ENCODE data around the gene CCDC137. TPM values are rescaled to one million over a fixed set of nuclear protein-coding genes. Genes with fewer than 3 reads are reported as not detected.
A peak's percentile ranks its signal among the peaks of the same experiment; 100 is the strongest.

Gene CCDC137
- total and polyA plus RNA-seq, 2 of the 13 experiments (the other 11 are each of a cell fraction or from before 2014, with no cell fraction given) = 14.6 to 39.1 TPM

GRCh38 chr17:81666342-81667191 is at the start of gene CCDC137, which contains the start of gene OXLD1 (continued):
- TF ChIP-seq RERE (CRISPR knock-in tag; IDR thresholded peaks at IDR 0.05; ENCODE audit: low read depth) (no peak), FIP1L1 (IDR thresholded peaks at IDR 0.05; ENCODE audit: borderline replicate concordance, insufficient read depth, low read depth, low read length) (no peak), DMTF1 (CRISPR knock-in tag; IDR thresholded peaks at IDR 0.05) (no peak), GTF2F1 (IDR thresholded peaks at IDR 0.05; ENCODE audit: low read length) (no peak), ZNF598 (CRISPR knock-in tag; IDR thresholded peaks at IDR 0.05; ENCODE audit: borderline replicate concordance) (peak; percentile 95), MZF1 (CRISPR knock-in tag; IDR thresholded peaks at IDR 0.05; ENCODE audit: borderline replicate concordance) (no peak), THRA (CRISPR knock-in tag; IDR thresholded peaks at IDR 0.05; ENCODE audit: borderline replicate concordance) (0 out of 2 replicates have a peak, but pooled peaks have one; percentile 30), ZNF430 (CRISPR knock-in tag; IDR thresholded peaks at IDR 0.05) (0 out of 2 replicates have a peak, but pooled peaks have one; percentile 79), HDAC1 (CRISPR knock-in tag; IDR thresholded peaks at IDR 0.05) (peak; percentile 99), ESRRA (CRISPR knock-in tag; IDR thresholded peaks at IDR 0.05; ENCODE audit: low read depth) (peak; percentile 68), ZFP36 (IDR thresholded peaks at IDR 0.05; ENCODE audit: borderline replicate concordance, low read depth, low read length, partially characterized antibody) (no peak), PAF1 (CRISPR knock-in tag; IDR thresholded peaks at IDR 0.05) (no peak), ZUFSP (CRISPR knock-in tag; IDR thresholded peaks at IDR 0.05; ENCODE audit: borderline replicate concordance) (no peak), TAF1 (CRISPR knock-in tag; IDR thresholded peaks at IDR 0.05) (peak; percentile 99), KDM1A (CRISPR knock-in tag; IDR thresholded peaks at IDR 0.05) (no peak), ZNF383 (CRISPR knock-in tag; IDR thresholded peaks at IDR 0.05; ENCODE audit: borderline replicate concordance) (peak; percentile 85), ZC3H4 (CRISPR knock-in tag; IDR thresholded peaks at IDR 0.05; ENCODE audit: borderline replicate concordance) (no peak), DMAP1 (CRISPR knock-in tag; IDR thresholded peaks at IDR 0.05) (peak; percentile 85; the same call in 1 of the 2 replicates)
